CD8-positive, alpha-beta memory T cell (primary cell): ENCODE measurements around the gene ZNF627. TPM values are rescaled to one million over a fixed set of nuclear protein-coding genes. Genes with fewer than 3 reads are reported as not detected.

Experiments
- CTCF ChIA-PET: fragments of 350-600 bp; sonication (Branson Sonifier 250); formaldehyde crosslinking; loops from one replicate; lab custom pipeline; 2021; ENCODE audit warnings: antibody characterized with exemption; lab: Charles Lee
- POLR2A ChIA-PET: fragments of 350-600 bp; sonication (Branson Sonifier 250); formaldehyde crosslinking; loops from one replicate; lab custom pipeline; 2021; ENCODE audit warnings: antibody characterized with exemption; lab: Charles Lee
- DNase-seq, 5 donors: peaks; one replicate each; pipeline versions ENCODE4 v3.0.0 to v3.0.0-alpha.2; 2020 to 2022; ENCODE audit warnings: mixed read lengths in 1 of 5
- H3K27ac ChIP-seq: one replicate; pipeline ENCODE4 v1.7.0; 2013; ENCODE audit warnings: low read depth, mild to moderate bottlenecking, low read length, moderate library complexity
- H3K27me3 ChIP-seq: 2 replicates; pipeline ENCODE4 v1.7.0; 2013; ENCODE audit warnings: low read length, mild to moderate bottlenecking; ENCODE audit not compliant: insufficient read depth, poor library complexity, severe bottlenecking
- H3K36me3 ChIP-seq: 2 replicates; pipeline ENCODE4 v1.7.0; 2013; ENCODE audit warnings: mild to moderate bottlenecking, low read length, moderate library complexity; ENCODE audit not compliant: insufficient read depth
- H3K4me1 ChIP-seq: 2 replicates; pipeline ENCODE4 v1.7.0; 2013; ENCODE audit warnings: mild to moderate bottlenecking, low read length, moderate library complexity; ENCODE audit not compliant: insufficient read depth
- H3K4me3 ChIP-seq: 2 replicates; pipeline ENCODE4 v1.7.0; 2013; ENCODE audit warnings: mild to moderate bottlenecking, low read length
- H3K9me3 ChIP-seq: 2 replicates; pipeline ENCODE4 v1.7.0; 2013; ENCODE audit warnings: mild to moderate bottlenecking, low read length
- H3K27ac Mint-ChIP-seq, 8 donors: one replicate each; pipeline ENCODE4 v1.8.0; 2020 to 2021; ENCODE audit warnings: mixed read lengths in 8 of 8, mild to moderate bottlenecking in 6 of 8, inconsistent platforms in 3 of 8, moderate library complexity in 3 of 8
- H3K27me3 Mint-ChIP-seq, 2 donors: one replicate each; pipeline ENCODE4 v1.8.0; 2020 to 2021; ENCODE audit warnings: mixed read lengths in 2 of 2, mild to moderate bottlenecking in 1 of 2, moderate library complexity in 1 of 2
- H3K36me3 Mint-ChIP-seq, 3 donors: one replicate each; pipeline ENCODE4 v1.8.0; 2020 to 2021; ENCODE audit warnings: mixed read lengths in 3 of 3, inconsistent platforms in 1 of 3, mild to moderate bottlenecking in 1 of 3
- H3K4me1 Mint-ChIP-seq, 3 donors: one replicate each; pipeline ENCODE4 v1.8.0; 2020 to 2021; ENCODE audit warnings: mixed read lengths in 3 of 3, inconsistent platforms in 1 of 3, mild to moderate bottlenecking in 1 of 3
- H3K4me3 Mint-ChIP-seq, 7 donors: one replicate each; pipeline ENCODE4 v1.8.0; 2020 to 2021; ENCODE audit warnings: mixed read lengths in 7 of 7, mild to moderate bottlenecking in 6 of 7, moderate library complexity in 4 of 7, inconsistent platforms in 2 of 7
- H3K9me3 Mint-ChIP-seq, 5 donors: one replicate each; pipeline ENCODE4 v1.8.0; 2020 to 2022; ENCODE audit warnings: mixed read lengths in 5 of 5, mild to moderate bottlenecking in 3 of 5, moderate library complexity in 2 of 5, inconsistent platforms in 1 of 5
- polyA plus RNA-seq: library from polyadenylated mRNA; unstranded; fragments of 300-500 nt; fragmentation: Illumina TruSeq; gene quantifications from one replicate; pipeline ENCODE4 v1.2.3, GENCODE V29; 2021
- total RNA-seq, 2 experiments: library from RNA; stranded (reverse); gene quantifications; one replicate each; pipeline ENCODE4 v1.2.3, GENCODE V29; 2021

Gene ZNF627
- total and polyA plus RNA-seq, 3 experiments from 2014 or later, result 5.7 to 6.2 (median 6.2) TPM

DNA sequence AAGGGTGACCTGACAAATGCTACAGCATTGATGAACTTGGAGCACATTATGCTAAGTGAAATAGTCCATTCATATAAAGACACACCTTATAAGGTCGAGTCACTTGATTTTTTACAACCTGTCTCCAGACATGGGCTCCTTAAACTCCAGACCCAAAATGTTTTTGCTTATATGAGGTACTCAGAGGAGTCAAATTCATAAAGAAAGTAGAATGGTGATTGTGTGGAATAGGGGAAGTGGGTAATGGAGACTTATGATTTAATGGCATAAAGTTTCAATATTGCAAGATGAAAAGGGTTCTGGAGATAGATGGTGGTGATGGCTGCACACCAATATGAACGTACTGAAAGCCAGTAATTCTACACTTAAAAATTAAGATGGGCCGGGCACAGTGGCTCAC lies 59.3 kb downstream of the ZNF627 start:
- CTCF ChIA-PET, result no interaction called here
- Mint-ChIP-seq H3K9me3 (peaks cover 12 to 30% (median 27%) of the 10 kb centered on the region in 5 donors), H3K36me3 (peaks cover 0 to 20% (median 5%) of the 10 kb centered on the region in 3 donors), H3K27ac (no peak overlapping the region), H3K4me1 (no peaks in the 10 kb centered on the region), H3K4me3 (no peak overlapping the region), H3K27me3 (peaks cover 0 to 12% of the 10 kb centered on the region in 2 donors)
- Histone ChIP-seq H3K4me1 (no peaks in the 10 kb centered on the region), H3K27ac (no peak overlapping the region), H3K9me3 (peaks cover 20% of the 10 kb centered on the region), H3K4me3 (no peak overlapping the region), H3K27me3 (no peaks in the 10 kb centered on the region), H3K36me3 (no peaks in the 10 kb centered on the region)
- POLR2A ChIA-PET, result no interaction called here
- DNase-seq, result no peak

GRCh38 chr19:11657307-11657706 lies 60.0 kb downstream of the ZNF627 start:
- Mint-ChIP-seq H3K4me1 (no peaks in the 10 kb centered on the region), H3K27me3 (peaks cover 0 to 12% of the 10 kb centered on the region in 2 donors), H3K9me3 (peaks cover 5 to 24% (median 19%) of the 10 kb centered on the region in 5 donors), H3K4me3 (no peak overlapping the region), H3K36me3 (peaks cover 0 to 12% (median 5%) of the 10 kb centered on the region in 3 donors), H3K27ac (no peak overlapping the region)
- CTCF ChIA-PET, result no interaction called here
- H3K4me3 ChIP-seq, result no peak overlapping the region
- no peak for DNase-seq
- H3K36me3 ChIP-seq, result no peaks in the 10 kb centered on the region
- H3K4me1 ChIP-seq, result no peaks in the 10 kb centered on the region
- H3K27me3 ChIP-seq, result no peaks in the 10 kb centered on the region
- peaks cover 13% of the 10 kb centered on the region for H3K9me3 ChIP-seq
- POLR2A ChIA-PET, result no interaction called here
- no peak overlapping the region for H3K27ac ChIP-seq

DNA sequence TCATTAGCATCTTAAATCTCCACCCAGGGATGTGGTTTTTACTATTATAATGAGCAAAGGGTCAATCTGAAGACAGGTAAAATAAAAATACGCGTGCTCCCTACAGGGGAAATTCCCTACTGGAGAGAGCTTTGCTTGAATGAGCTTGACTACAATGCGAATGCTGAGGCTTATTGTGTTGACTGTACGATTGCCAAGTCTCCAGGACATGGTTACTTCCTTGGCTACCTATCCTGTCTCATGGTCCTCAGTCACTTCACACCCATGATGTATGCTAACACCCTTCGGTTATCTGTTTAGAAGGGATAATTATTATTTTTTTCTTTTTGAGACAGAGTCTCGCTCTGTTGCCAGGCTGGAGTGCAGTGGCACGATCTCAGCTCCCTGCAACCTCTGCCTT lies 61.7 kb downstream of the ZNF627 start:
- Histone ChIP-seq H3K36me3 (no peaks in the 10 kb centered on the region), H3K4me1 (no peaks in the 10 kb centered on the region), H3K27me3 (no peaks in the 10 kb centered on the region), H3K27ac (no peak overlapping the region), H3K4me3 (no peak overlapping the region), H3K9me3 (no peaks in the 10 kb centered on the region)
- Mint-ChIP-seq H3K4me3 (no peak overlapping the region), H3K27me3 (peaks cover 0 to 15% of the 10 kb centered on the region in 2 donors), H3K36me3 (no peaks in the 10 kb centered on the region), H3K4me1 (no peaks in the 10 kb centered on the region), H3K27ac (no peak overlapping the region), H3K9me3 (peaks cover 0 to 19% (median 6%) of the 10 kb centered on the region in 5 donors)
- ChIA-PET CTCF (no interaction called here), POLR2A (no interaction called here)
- DNase-seq, result no peak

DNA sequence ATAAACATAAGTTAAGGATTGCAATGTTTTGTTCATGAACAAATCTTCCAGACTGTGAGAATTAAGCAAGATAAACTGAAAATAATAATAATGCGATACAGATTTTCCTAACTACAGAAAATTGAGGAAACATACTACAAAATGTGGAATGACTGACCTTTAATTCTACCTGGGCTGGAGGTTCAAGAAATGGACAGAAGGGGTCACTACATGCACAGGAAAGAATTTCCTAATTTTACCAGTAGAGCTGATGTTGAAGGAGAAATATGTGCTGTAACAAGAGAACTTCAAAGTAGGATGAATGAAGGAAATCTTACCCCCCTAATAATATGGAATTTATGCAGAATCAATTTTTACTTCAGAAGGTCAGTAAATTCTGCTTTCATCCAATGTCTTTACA lies 62.3 kb downstream of the ZNF627 start:
- no peaks in the 10 kb centered on the region for H3K9me3 ChIP-seq
- POLR2A ChIA-PET, result no interaction called here
- Mint-ChIP-seq H3K4me1 (no peaks in the 10 kb centered on the region), H3K36me3 (no peaks in the 10 kb centered on the region), H3K9me3 (peaks cover 0 to 14% (median 4%) of the 10 kb centered on the region in 5 donors), H3K4me3 (no peak overlapping the region), H3K27ac (no peak overlapping the region), H3K27me3 (peaks cover 5 to 20% of the 10 kb centered on the region in 2 donors)
- H3K36me3 ChIP-seq, result no peaks in the 10 kb centered on the region
- no peak overlapping the region for H3K4me3 ChIP-seq
- H3K27me3 ChIP-seq, result no peaks in the 10 kb centered on the region
- CTCF ChIA-PET, result no interaction called here
- DNase-seq, result no peak
- no peak overlapping the region for H3K27ac ChIP-seq
- H3K4me1 ChIP-seq, result no peaks in the 10 kb centered on the region

DNA sequence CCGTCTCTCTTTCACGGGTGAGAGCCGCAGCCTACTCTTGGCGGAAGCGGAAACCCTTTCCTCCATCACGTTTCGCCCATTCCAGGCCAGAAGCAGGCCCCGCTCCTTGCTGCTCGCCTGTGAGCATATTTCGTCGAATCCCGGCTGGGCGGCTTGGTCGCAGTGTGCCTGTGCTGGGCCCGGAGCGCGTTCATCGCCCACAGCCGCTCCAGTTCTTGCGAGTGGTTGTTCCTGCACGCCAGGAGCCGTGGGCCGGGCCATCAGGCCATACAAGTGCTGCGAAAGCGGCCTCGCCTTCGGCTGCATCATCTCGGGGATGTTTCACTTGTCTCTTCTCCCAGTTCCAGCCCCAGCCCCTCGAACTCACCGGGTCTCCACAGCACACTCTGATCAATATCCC lies 65.0 kb downstream of the ZNF627 start:
- Mint-ChIP-seq H3K27me3 (peaks cover 9 to 18% of the 10 kb centered on the region in 2 donors), H3K27ac (no peak overlapping the region), H3K4me3 (no peak overlapping the region), H3K4me1 (no peaks in the 10 kb centered on the region), H3K36me3 (no peaks in the 10 kb centered on the region), H3K9me3 (peaks cover 0 to 3% (median 0%) of the 10 kb centered on the region in 5 donors)
- H3K27me3 ChIP-seq, result no peaks in the 10 kb centered on the region
- no peak overlapping the region for H3K27ac ChIP-seq
- H3K9me3 ChIP-seq, result no peaks in the 10 kb centered on the region
- POLR2A ChIA-PET, result no interaction called here
- CTCF ChIA-PET, result no interaction called here
- H3K36me3 ChIP-seq, result no peaks in the 10 kb centered on the region
- no peaks in the 10 kb centered on the region for H3K4me1 ChIP-seq
- no peak overlapping the region for H3K4me3 ChIP-seq
- DNase-seq, result no peak

- no peaks in the 10 kb centered on the region for H3K4me1 ChIP-seq
These were observed 65.9 kb downstream of the ZNF627 start for GRCh38 chr19:11663181-11663591.

More at GRCh38 chr19:11663181-11663591, 65.9 kb downstream of the ZNF627 start:
- ChIA-PET CTCF (no interaction called here), POLR2A (no interaction called here)
- H3K4me3 ChIP-seq, result no peak overlapping the region
- DNase-seq, result no peak
- no peaks in the 10 kb centered on the region for H3K9me3 ChIP-seq
- no peaks in the 10 kb centered on the region for H3K9me3 Mint-ChIP-seq
- no peak overlapping the region for H3K27ac ChIP-seq
- no peaks in the 10 kb centered on the region for H3K36me3 ChIP-seq
- no peaks in the 10 kb centered on the region for H3K27me3 ChIP-seq
- H3K4me3 Mint-ChIP-seq, result no peak overlapping the region
- H3K27me3 Mint-ChIP-seq, result peaks cover 9 to 18% of the 10 kb centered on the region in 2 donors
- no peaks in the 10 kb centered on the region for H3K36me3 Mint-ChIP-seq
- H3K27ac Mint-ChIP-seq, result no peak overlapping the region
- H3K4me1 Mint-ChIP-seq, result no peaks in the 10 kb centered on the region

Other genes starting within 250 kb of the ZNF627 start
- gene PLPPR2, start 242.1 kb upstream of the ZNF627 start, total RNA-seq, result 1 to 10 TPM; 2.1 to 2.2 TPM
- 1.2 TPM for gene PLPPR2, start 242.1 kb upstream of the ZNF627 start, polyA plus RNA-seq
- 1 to 10 TPM; 2.1 to 2.2 TPM for gene SWSAP1, start 222.8 kb upstream of the ZNF627 start, total RNA-seq
- 7.0 TPM for gene SWSAP1, start 222.8 kb upstream of the ZNF627 start, polyA plus RNA-seq
- gene EPOR, start 213.2 kb upstream of the ZNF627 start, total RNA-seq, result 1 to 10 TPM; 3.4 to 3.6 TPM
- 8.0 TPM for gene EPOR, start 213.2 kb upstream of the ZNF627 start, polyA plus RNA-seq
- not detected for gene RGL3, start 178.2 kb upstream of the ZNF627 start, total RNA-seq
- not detected for gene RGL3, start 178.2 kb upstream of the ZNF627 start, polyA plus RNA-seq
- gene ODAD3, start 162.4 kb upstream of the ZNF627 start, total RNA-seq, result under 1 TPM; 0.11 to 0.24 TPM
- gene ODAD3, start 162.4 kb upstream of the ZNF627 start, polyA plus RNA-seq, result not detected
- 100 to 1,000 TPM; 262 to 272 TPM for gene PRKCSH, start 161.8 kb upstream of the ZNF627 start, total RNA-seq
- 60.7 TPM for gene PRKCSH, start 161.8 kb upstream of the ZNF627 start, polyA plus RNA-seq
- not detected for gene ELAVL3, start 116.4 kb upstream of the ZNF627 start, total RNA-seq
- gene ELAVL3, start 116.4 kb upstream of the ZNF627 start, polyA plus RNA-seq, result not detected
- 10 to 100 TPM; 12.6 to 13.3 TPM for gene ZNF653, start 91.6 kb upstream of the ZNF627 start, total RNA-seq
- gene ZNF653, start 91.6 kb upstream of the ZNF627 start, polyA plus RNA-seq, result 5.1 TPM
- 10 to 100 TPM; 59.6 to 61.0 TPM for gene ECSIT, start 68.3 kb upstream of the ZNF627 start, total RNA-seq
- gene ECSIT, start 68.3 kb upstream of the ZNF627 start, polyA plus RNA-seq, result 31.4 TPM
- not detected for gene CNN1, start 58.6 kb upstream of the ZNF627 start, total RNA-seq
- not detected for gene CNN1, start 58.6 kb upstream of the ZNF627 start, polyA plus RNA-seq
- gene ELOF1, start 38.3 kb upstream of the ZNF627 start, total RNA-seq, result 10 to 100 TPM; 61.7 to 62.7 TPM
- 91.7 TPM for gene ELOF1, start 38.3 kb upstream of the ZNF627 start, polyA plus RNA-seq
- 1 to 10 TPM; 5.7 TPM for gene ACP5, start 19.8 kb upstream of the ZNF627 start, total RNA-seq
- gene ACP5, start 19.8 kb upstream of the ZNF627 start, polyA plus RNA-seq, result 11.8 TPM
- 1 to 10 TPM; 4.4 to 4.6 TPM for gene ZNF823, start 141.5 kb downstream of the ZNF627 start, total RNA-seq
- gene ZNF823, start 141.5 kb downstream of the ZNF627 start, polyA plus RNA-seq, result 3.6 TPM
- gene ZNF441, start 169.5 kb downstream of the ZNF627 start, total RNA-seq, result 1 to 10 TPM; 6.4 to 7.5 TPM
- 5.9 TPM for gene ZNF441, start 169.5 kb downstream of the ZNF627 start, polyA plus RNA-seq
- gene ZNF491, start 201.0 kb downstream of the ZNF627 start, total RNA-seq, result 1 to 10 TPM; 1.1 to 1.3 TPM
- not detected for gene ZNF491, start 201.0 kb downstream of the ZNF627 start, polyA plus RNA-seq
- 1 to 10 TPM; 6.3 to 8.4 TPM for gene ZNF440, start 216.8 kb downstream of the ZNF627 start, total RNA-seq
- gene ZNF440, start 216.8 kb downstream of the ZNF627 start, polyA plus RNA-seq, result 3.2 TPM